HG03575 (cell line): ENCODE results near the gene GRAP.
"Not testable (repeated sequence)": the region's sequence is repeated elsewhere in the genome, so short reads cannot be mapped to it uniquely, and the experiment has no call there.

Source experiments
- ATAC-seq: cut with Tn5 transposase; IDR thresholded peaks from one replicate; pipeline ENCODE4 v1.9.1; 2021; ENCODE audit not compliant: unreplicated experiment, insufficient number of reproducible peaks, low FRiP score; ENCODE audit errors: extremely low read depth

GRAP gene

GRCh38 chr17:19021011-19021621 is 25.6 kb downstream of the GRAP start:
- not testable (repeated sequence) for ATAC-seq

GRCh38 chr17:19020016-19020415 is 26.7 kb downstream of the GRAP start:
- no peak for ATAC-seq

- no peak for ATAC-seq
Measured at GRCh38 chr17:19019041-19019941, 27.5 kb downstream of the GRAP start.

GRCh38 chr17:19018600-19018950 is 28.2 kb downstream of the GRAP start:
- ATAC-seq: no peak

GRCh38 chr17:19017804-19018599 is 28.8 kb downstream of the GRAP start:
- no peak for ATAC-seq

GRCh38 chr17:19017401-19017800 is 29.4 kb downstream of the GRAP start:
- no peak for ATAC-seq

- no peak for ATAC-seq
Measured at GRCh38 chr17:19016881-19017280, 29.9 kb downstream of the GRAP start.

GRCh38 chr17:19016297-19016696 is 30.5 kb downstream of the GRAP start:
- ATAC-seq: no peak

GRCh38 chr17:19015428-19015827 is 31.3 kb downstream of the GRAP start:
- no peak for ATAC-seq

GRCh38 chr17:19014628-19015215 is 32.0 kb downstream of the GRAP start:
- ATAC-seq: no peak

GRCh38 chr17:19013806-19014627 is 32.7 kb downstream of the GRAP start:
- no peak for ATAC-seq

GRCh38 chr17:19013226-19013625 is 33.5 kb downstream of the GRAP start:
- ATAC-seq: no peak

GRCh38 chr17:19012171-19013080 is 34.3 kb downstream of the GRAP start:
- ATAC-seq: no peak

- no peak for ATAC-seq
Measured at GRCh38 chr17:19011581-19011980, 35.2 kb downstream of the GRAP start.

GRCh38 chr17:19010729-19011505 is 35.8 kb downstream of the GRAP start:
- no peak for ATAC-seq

GRCh38 chr17:19009970-19010369 is 36.8 kb downstream of the GRAP start:
- no peak for ATAC-seq

- no peak for ATAC-seq
Measured at GRCh38 chr17:19006698-19007097, 40.1 kb downstream of the GRAP start.
